G401.6 (cell line): Measurements from ENCODE around the gene NOL9.

Experiments used
- FAIRE-seq: peaks from 2 replicates; lab custom pipeline; 2012; peaks lifted over from hg19 to GRCh38; lab: Jason Lieb, UNC

Gene NOL9

GRCh38 chr1:6488602-6489382, 65.5 kb downstream of the NOL9 start:
- FAIRE-seq: no peak

DNA sequence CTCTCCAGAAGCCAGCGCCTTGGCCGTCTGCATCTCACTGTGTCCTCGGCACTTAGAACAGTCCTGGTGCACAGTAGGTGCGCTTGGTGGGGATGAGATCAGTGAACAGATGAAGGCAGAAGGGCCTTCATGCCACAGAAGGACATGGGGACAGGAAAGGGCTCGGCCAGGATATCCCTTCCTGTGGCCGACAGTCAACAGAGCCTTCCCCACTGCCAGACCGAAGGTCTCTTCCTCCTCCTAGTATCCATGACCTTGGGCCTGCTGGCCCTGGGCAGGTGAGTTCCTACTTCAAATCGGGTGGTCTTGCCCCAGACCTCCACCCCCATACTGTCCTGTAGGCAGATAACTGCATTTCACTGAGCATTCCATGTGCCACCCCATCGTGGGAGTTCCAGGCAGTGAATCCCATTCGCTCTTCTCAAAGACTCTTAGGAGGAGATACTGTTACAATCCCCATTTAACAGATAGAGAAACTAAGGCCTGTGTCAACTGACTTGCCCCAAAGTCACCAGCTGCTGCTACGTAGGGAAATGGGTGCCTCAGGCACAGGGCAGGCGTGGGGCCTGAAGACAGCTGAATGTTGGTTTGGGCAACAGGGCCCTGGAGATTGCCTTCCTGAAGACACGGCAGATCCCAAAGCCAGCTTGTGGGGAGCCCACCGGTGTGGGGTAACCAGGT, 66.4 kb downstream of the NOL9 start:
- FAIRE-seq: no peak

- peak; percentile 92 for FAIRE-seq
These were observed 67.8 kb downstream of the NOL9 start for GRCh38 chr1:6486433-6487011.

GRCh38 chr1:6485168-6486101, 68.9 kb downstream of the NOL9 start:
- no peak for FAIRE-seq

GRCh38 chr1:6484826-6485167, 69.5 kb downstream of the NOL9 start:
- FAIRE-seq: no peak

GRCh38 chr1:6483761-6484117, 70.6 kb downstream of the NOL9 start:
- no peak for FAIRE-seq

GRCh38 chr1:6483017-6483760, 71.1 kb downstream of the NOL9 start:
- FAIRE-seq: no peak

GRCh38 chr1:6481820-6482219, 72.5 kb downstream of the NOL9 start:
- no peak for FAIRE-seq

DNA sequence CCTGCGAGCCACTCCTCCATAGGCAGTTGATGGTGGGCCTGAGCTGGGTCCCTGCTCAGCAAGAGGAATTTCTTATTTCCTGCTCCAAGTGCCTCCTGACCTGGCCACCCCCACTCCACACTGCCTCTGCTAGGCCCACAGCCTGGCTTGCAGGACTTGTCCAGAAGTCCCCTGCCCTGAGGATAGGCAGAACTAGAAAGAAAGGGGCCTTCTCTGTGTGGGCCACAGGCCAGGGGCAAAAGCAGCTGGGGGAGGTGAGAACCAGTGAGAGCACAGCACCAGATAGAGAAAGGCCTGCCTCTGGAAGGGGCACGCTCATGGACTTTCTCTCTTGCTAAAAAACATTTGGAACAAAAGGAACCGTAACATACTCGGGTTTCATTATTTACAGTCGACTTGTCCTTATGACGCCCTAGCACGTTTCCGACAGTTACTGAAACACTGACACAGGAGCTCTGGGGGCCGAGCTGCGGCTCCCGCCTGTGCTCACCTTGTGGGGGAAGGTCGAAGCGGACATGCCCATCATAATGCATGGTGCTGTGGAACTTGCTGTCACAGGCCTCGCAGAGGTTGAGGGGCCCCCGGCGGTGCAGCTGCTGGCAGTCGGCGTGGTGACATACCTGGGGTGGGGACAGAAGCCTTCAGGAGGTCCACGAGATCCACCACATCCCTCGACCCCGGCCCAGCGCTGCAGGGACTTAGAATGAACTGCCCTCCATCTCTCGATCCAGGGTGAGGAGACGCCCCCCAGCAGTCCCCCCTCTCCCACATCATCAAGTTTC, 77.1 kb downstream of the NOL9 start:
- no peak for FAIRE-seq

DNA sequence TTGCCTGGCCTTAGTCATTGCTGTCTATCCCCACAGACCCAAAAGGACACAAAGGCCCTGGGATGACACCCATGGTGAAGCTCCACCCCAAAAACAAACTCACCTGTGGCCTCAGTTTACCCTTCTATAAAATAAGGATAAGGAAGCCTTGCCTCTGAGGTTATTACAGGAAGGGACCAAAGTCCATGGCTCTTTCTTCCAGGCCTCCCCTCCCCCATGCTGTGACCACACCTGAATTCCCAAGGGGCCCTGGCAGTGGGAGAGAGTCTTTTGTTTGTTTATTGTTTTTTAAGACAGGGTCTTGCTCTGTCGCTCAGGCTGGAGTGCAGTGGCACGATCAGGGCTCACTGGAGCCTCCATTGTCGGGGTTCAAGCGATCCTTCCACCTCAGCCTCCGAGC, 77.8 kb downstream of the NOL9 start:
- no peak for FAIRE-seq

- FAIRE-seq: no peak
These were observed 78.8 kb downstream of the NOL9 start for GRCh38 chr1:6475381-6476133.

- FAIRE-seq: no peak
These were observed 79.5 kb downstream of the NOL9 start for GRCh38 chr1:6474815-6475282.

- FAIRE-seq: no peak
These were observed 80.1 kb downstream of the NOL9 start for GRCh38 chr1:6473974-6474814.

GRCh38 chr1:6473156-6473555, 81.2 kb downstream of the NOL9 start:
- FAIRE-seq: no peak

- no peak for FAIRE-seq
These were observed 81.9 kb downstream of the NOL9 start for GRCh38 chr1:6472391-6472790.

GRCh38 chr1:6471970-6472368, 82.3 kb downstream of the NOL9 start:
- FAIRE-seq: no peak
